ENCODE results near the gene ENAH.

ENAH gene

DNA sequence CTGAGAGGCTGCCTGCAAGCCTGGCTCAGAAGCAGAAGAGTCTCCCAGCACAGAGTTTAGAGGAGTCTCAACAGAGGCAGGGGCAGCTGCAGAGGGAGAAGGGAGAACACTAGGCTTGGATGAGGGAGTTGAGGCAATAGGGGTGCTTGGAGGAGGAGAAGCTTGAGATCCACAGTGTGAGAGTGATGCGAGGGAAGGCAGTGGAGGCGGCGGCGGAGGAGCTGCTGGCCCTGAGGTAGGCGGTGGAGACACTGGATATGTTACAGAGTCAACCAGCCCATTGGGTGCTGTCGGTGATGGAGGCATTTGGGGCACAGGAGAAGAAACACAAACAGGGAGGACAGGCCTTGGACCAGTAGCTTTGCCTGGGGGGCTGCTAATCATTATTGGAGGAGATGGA is 135.7 kb downstream of the ENAH start:
- TF ChIP-seq TAF1 (IDR thresholded peaks at IDR 0.05; ENCODE audit: borderline replicate concordance, insufficient read depth, low read length) (no peak), POLR2AphosphoS5 (IDR thresholded peaks at IDR 0.05; ENCODE audit: low read depth, low read length) (no peak), FOXP2 (optimal IDR thresholded peaks at IDR 0.05; ENCODE audit: borderline replicate concordance, extremely low read depth, extremely low read length, insufficient read depth) (no peak), SIN3A (IDR thresholded peaks at IDR 0.05; ENCODE audit: borderline replicate concordance, insufficient read depth, low read length) (no peak)
- TF ChIP-seq, protein P1, sequence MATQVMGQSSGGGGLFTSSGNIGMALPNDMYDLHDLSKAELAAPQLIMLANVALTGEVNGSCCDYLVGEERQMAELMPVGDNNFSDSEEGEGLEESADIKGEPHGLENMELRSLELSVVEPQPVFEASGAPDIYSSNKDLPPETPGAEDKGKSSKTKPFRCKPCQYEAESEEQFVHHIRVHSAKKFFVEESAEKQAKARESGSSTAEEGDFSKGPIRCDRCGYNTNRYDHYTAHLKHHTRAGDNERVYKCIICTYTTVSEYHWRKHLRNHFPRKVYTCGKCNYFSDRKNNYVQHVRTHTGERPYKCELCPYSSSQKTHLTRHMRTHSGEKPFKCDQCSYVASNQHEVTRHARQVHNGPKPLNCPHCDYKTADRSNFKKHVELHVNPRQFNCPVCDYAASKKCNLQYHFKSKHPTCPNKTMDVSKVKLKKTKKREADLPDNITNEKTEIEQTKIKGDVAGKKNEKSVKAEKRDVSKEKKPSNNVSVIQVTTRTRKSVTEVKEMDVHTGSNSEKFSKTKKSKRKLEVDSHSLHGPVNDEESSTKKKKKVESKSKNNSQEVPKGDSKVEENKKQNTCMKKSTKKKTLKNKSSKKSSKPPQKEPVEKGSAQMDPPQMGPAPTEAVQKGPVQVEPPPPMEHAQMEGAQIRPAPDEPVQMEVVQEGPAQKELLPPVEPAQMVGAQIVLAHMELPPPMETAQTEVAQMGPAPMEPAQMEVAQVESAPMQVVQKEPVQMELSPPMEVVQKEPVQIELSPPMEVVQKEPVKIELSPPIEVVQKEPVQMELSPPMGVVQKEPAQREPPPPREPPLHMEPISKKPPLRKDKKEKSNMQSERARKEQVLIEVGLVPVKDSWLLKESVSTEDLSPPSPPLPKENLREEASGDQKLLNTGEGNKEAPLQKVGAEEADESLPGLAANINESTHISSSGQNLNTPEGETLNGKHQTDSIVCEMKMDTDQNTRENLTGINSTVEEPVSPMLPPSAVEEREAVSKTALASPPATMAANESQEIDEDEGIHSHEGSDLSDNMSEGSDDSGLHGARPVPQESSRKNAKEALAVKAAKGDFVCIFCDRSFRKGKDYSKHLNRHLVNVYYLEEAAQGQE (IDR thresholded peaks at IDR 0.05; ENCODE audit: insufficient read depth in 1 of 2, low read depth in 2 of 2, low read length in 2 of 2), result no peak

DNA sequence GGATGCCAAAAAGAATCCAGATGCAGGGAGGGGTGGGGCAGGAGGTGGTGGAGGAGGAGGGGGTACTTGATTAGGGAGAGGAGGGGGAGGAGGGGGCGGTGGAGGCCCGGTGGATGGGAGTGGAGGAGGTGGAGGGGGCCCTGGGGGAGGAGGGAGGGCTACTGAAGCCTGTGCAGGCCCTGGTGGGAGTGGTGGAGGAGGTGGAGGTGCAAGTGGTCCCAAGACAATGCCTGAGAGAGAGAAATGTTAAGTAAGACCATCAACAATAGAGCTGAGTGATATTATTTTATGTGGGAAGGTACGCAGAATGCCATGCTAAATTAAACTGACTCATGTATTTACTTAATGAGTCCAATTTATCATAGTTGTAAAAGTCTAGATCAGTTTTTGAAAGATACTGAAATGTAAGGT is 138.2 kb downstream of the ENAH start:
- TF ChIP-seq, protein P1 (IDR thresholded peaks at IDR 0.05; ENCODE audit: insufficient read depth in 1 of 2, low read depth in 2 of 2, low read length in 2 of 2), result no peak
- TF ChIP-seq FOXP2 (optimal IDR thresholded peaks at IDR 0.05; ENCODE audit: borderline replicate concordance, extremely low read depth, extremely low read length, insufficient read depth) (no peak), TAF1 (IDR thresholded peaks at IDR 0.05; ENCODE audit: borderline replicate concordance, insufficient read depth, low read length) (no peak), POLR2AphosphoS5 (IDR thresholded peaks at IDR 0.05; ENCODE audit: low read depth, low read length) (no peak), SIN3A (IDR thresholded peaks at IDR 0.05; ENCODE audit: borderline replicate concordance, insufficient read depth, low read length) (no peak)

DNA sequence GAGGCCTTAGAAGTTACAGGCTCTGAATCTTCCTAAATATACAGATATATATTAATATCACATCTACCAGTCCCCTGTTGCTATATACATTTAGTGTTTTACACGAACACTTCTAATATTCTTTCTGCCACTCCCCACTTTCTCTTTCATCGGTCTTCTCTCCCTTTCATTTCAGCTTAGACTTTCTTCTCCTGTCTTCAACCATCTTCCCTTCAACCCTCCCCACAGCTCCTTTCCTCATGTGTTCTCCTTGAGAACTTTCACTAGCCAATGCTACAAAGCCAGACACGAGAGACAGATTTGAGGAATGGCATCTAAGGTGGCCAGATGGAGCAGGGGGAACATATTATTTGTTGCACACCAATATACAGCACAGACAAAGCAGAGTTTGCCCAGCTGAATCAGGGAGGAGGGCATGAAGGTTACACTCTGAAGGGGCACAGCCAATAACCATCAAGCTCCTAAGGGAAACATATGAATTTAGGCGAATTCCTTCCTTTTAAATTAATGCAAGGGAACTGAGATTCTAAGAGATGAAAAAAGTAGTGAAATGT is 141.0 kb downstream of the ENAH start:
- no peak for TF ChIP-seq FOXP2 (optimal IDR thresholded peaks at IDR 0.05; ENCODE audit: borderline replicate concordance, extremely low read depth, extremely low read length, insufficient read depth)
- TF ChIP-seq, protein P1 (IDR thresholded peaks at IDR 0.05; ENCODE audit: insufficient read depth in 1 of 2, low read depth in 2 of 2, low read length in 2 of 2), result no peak
- TF ChIP-seq SIN3A (IDR thresholded peaks at IDR 0.05; ENCODE audit: borderline replicate concordance, insufficient read depth, low read length), result no peak
- TF ChIP-seq POLR2AphosphoS5 (IDR thresholded peaks at IDR 0.05; ENCODE audit: low read depth, low read length), result no peak
- no peak for TF ChIP-seq TAF1 (IDR thresholded peaks at IDR 0.05; ENCODE audit: borderline replicate concordance, insufficient read depth, low read length)

DNA sequence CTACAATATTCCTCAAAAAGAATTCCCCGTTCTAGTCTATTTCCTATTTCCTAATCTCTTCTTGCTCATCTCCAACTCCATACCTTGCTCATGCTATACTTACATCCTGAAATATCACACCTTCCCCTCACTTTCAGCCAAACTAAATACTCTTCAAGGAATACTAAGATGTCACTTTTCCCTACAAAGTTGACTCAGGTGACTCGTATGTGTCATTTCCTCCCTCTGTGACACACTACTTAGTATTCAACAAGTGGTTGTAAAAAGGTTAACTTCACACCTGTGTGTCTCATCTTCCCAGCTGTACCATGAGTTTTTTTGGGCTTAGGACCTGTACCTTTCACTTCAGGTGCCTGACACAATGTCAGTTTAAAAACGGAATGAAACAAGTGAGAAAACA is 143.2 kb downstream of the ENAH start:
- TF ChIP-seq FOXP2 (optimal IDR thresholded peaks at IDR 0.05; ENCODE audit: borderline replicate concordance, extremely low read depth, extremely low read length, insufficient read depth), result no peak
- TF ChIP-seq SIN3A (IDR thresholded peaks at IDR 0.05; ENCODE audit: borderline replicate concordance, insufficient read depth, low read length), result no peak
- no peak for TF ChIP-seq POLR2AphosphoS5 (IDR thresholded peaks at IDR 0.05; ENCODE audit: low read depth, low read length)
- TF ChIP-seq, protein P1 (IDR thresholded peaks at IDR 0.05; ENCODE audit: insufficient read depth in 1 of 2, low read depth in 2 of 2, low read length in 2 of 2), result no peak
- no peak for TF ChIP-seq TAF1 (IDR thresholded peaks at IDR 0.05; ENCODE audit: borderline replicate concordance, insufficient read depth, low read length)

DNA sequence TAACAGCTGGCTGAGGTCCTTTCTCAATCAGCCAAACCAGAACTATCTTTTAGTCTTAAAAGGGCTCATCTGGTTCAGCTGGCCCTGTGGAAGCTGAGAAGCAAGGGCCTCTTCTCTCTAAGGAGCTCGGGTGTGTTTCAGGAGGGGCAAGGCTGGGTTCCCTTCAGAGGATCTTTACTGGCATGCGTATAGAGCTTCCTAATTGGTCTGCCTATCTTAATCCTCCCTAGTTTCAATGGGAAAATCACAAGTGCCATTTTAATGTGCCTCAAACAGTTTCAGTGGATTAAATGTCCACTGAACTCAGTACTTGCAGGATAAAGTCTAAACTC is 143.6 kb downstream of the ENAH start:
- TF ChIP-seq POLR2AphosphoS5 (IDR thresholded peaks at IDR 0.05; ENCODE audit: low read depth, low read length) (no peak), SIN3A (IDR thresholded peaks at IDR 0.05; ENCODE audit: borderline replicate concordance, insufficient read depth, low read length) (no peak), TAF1 (IDR thresholded peaks at IDR 0.05; ENCODE audit: borderline replicate concordance, insufficient read depth, low read length) (no peak), FOXP2 (optimal IDR thresholded peaks at IDR 0.05; ENCODE audit: borderline replicate concordance, extremely low read depth, extremely low read length, insufficient read depth) (no peak)
- TF ChIP-seq, protein P1 (IDR thresholded peaks at IDR 0.05; ENCODE audit: insufficient read depth in 1 of 2, low read depth in 2 of 2, low read length in 2 of 2), result no peak
